ENCODE data around the gene NDFIP1. TPM values are rescaled to one million over a fixed set of nuclear protein-coding genes. Genes with fewer than 3 reads are reported as not detected.

Gene NDFIP1
- total and polyA plus RNA-seq, 2 experiments from 2014 or later: 63.8 to 85.0 TPM

GRCh38 chr5:142078221-142078620 lies 30.4 kb upstream of the NDFIP1 start:
- H3K4me1 ChIP-seq (ENCODE audit: insufficient read depth): no peaks in the 10 kb centered on the region
- no peaks in the 10 kb centered on the region for H4K20me1 ChIP-seq (ENCODE audit: insufficient read depth, poor library complexity, severe bottlenecking)
- H3K9me3 ChIP-seq (ENCODE audit: low read depth): no peaks in the 10 kb centered on the region
- no peak overlapping the region for H2AFZ ChIP-seq
- TF ChIP-seq, protein P1, sequence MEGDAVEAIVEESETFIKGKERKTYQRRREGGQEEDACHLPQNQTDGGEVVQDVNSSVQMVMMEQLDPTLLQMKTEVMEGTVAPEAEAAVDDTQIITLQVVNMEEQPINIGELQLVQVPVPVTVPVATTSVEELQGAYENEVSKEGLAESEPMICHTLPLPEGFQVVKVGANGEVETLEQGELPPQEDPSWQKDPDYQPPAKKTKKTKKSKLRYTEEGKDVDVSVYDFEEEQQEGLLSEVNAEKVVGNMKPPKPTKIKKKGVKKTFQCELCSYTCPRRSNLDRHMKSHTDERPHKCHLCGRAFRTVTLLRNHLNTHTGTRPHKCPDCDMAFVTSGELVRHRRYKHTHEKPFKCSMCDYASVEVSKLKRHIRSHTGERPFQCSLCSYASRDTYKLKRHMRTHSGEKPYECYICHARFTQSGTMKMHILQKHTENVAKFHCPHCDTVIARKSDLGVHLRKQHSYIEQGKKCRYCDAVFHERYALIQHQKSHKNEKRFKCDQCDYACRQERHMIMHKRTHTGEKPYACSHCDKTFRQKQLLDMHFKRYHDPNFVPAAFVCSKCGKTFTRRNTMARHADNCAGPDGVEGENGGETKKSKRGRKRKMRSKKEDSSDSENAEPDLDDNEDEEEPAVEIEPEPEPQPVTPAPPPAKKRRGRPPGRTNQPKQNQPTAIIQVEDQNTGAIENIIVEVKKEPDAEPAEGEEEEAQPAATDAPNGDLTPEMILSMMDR (IDR thresholded peaks at IDR 0.05; ENCODE audit: poor library complexity): no peak
- no peak for TF ChIP-seq EZH2 (IDR thresholded peaks at IDR 0.05; ENCODE audit: borderline replicate concordance)
- no peak for TF ChIP-seq EZH2phosphoT487 (IDR thresholded peaks at IDR 0.05; ENCODE audit: low read depth, severe bottlenecking, unreplicated experiment)
- H3K27ac ChIP-seq: no peak overlapping the region
- H3K36me3 ChIP-seq (replicated peaks; ENCODE audit: insufficient read depth, low read depth): no peaks in the 10 kb centered on the region
- no peak overlapping the region for H3K4me2 ChIP-seq
- no peaks in the 10 kb centered on the region for H3K9me2 ChIP-seq (replicated peaks; ENCODE audit: insufficient read depth)
- H3K27me3 ChIP-seq: no peaks in the 10 kb centered on the region
- no peak for DNase-seq (ENCODE audit: low spot score)
- WGBS (ENCODE audit: low lambda C conversion rate, missing lambda C conversion rate): 65% methylated on average over 3 of the region's 3 CpGs
- no peaks in the 10 kb centered on the region for H3K79me2 ChIP-seq
- H3K4me3 ChIP-seq: no peak overlapping the region

DNA sequence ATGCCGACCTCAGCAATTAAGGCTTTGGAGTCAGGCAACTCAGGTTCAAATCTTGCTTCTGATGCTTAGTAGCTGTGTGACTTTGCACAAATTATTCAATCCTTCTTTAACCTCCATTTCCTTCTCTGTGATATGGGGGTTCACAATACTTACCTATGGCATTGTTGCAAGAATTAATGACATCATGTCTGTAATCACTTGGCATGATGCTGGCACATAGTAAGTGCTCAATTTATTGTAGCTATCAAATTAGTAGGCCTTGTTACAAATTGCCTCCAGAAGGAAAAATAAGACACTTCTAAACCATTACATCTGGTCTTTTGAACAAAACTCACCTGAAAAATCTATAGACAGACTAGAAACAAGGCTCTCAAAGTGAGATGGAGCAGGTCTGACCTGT lies 29.9 kb upstream of the NDFIP1 start:
- 64% methylated on average over 1 of the region's 1 CpG for WGBS (ENCODE audit: low lambda C conversion rate, missing lambda C conversion rate)

DNA sequence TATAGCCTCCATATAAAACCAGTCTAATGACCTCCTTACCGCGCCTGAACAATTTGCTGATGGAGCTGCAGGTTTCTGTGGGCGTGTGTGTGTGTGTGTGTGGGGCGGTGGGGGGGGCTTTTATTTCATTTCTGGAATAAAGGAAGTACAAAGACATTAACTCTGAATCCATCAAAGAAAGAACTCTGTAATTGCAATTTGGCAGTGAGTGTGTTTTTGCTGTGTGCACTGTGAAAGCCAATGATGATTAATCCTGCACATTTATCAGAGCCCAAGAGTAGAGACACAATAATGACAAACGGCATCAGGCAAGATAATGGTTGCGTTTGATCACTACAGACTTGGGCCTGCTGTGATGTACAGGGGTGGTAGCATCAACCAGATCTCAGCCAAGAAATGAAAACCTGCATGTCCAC lies 29.3 kb upstream of the NDFIP1 start:
- TF ChIP-seq, protein P1 (IDR thresholded peaks at IDR 0.05; ENCODE audit: poor library complexity): no peak
- no peak for TF ChIP-seq EZH2phosphoT487 (IDR thresholded peaks at IDR 0.05; ENCODE audit: low read depth, severe bottlenecking, unreplicated experiment)
- no peak for TF ChIP-seq EZH2 (IDR thresholded peaks at IDR 0.05; ENCODE audit: borderline replicate concordance)
- H3K4me3 ChIP-seq: no peak overlapping the region
- 68% methylated on average over 6 of the region's 6 CpGs for WGBS (ENCODE audit: low lambda C conversion rate, missing lambda C conversion rate)
- DNase-seq (ENCODE audit: low spot score): no peak
- no peaks in the 10 kb centered on the region for H4K20me1 ChIP-seq (ENCODE audit: insufficient read depth, poor library complexity, severe bottlenecking)
- no peaks in the 10 kb centered on the region for H3K9me2 ChIP-seq (replicated peaks; ENCODE audit: insufficient read depth)
- H3K27ac ChIP-seq: no peak overlapping the region
- no peak overlapping the region for H3K4me2 ChIP-seq
- no peak overlapping the region for H2AFZ ChIP-seq
- H3K4me1 ChIP-seq (ENCODE audit: insufficient read depth): no peaks in the 10 kb centered on the region
- H3K36me3 ChIP-seq (replicated peaks; ENCODE audit: insufficient read depth, low read depth): no peaks in the 10 kb centered on the region
- H3K79me2 ChIP-seq: no peaks in the 10 kb centered on the region
- no peaks in the 10 kb centered on the region for H3K9me3 ChIP-seq (ENCODE audit: low read depth)
- H3K27me3 ChIP-seq: no peaks in the 10 kb centered on the region

More for the DNA sequence above, 29.9 kb upstream of the NDFIP1 start:
- no peaks in the 10 kb centered on the region for H4K20me1 ChIP-seq (ENCODE audit: insufficient read depth, poor library complexity, severe bottlenecking)
- no peak overlapping the region for H3K4me2 ChIP-seq
- no peaks in the 10 kb centered on the region for H3K27me3 ChIP-seq
- no peaks in the 10 kb centered on the region for H3K9me2 ChIP-seq (replicated peaks; ENCODE audit: insufficient read depth)
- H3K27ac ChIP-seq: no peak overlapping the region
- DNase-seq (ENCODE audit: low spot score): no peak
- H3K4me1 ChIP-seq (ENCODE audit: insufficient read depth): no peaks in the 10 kb centered on the region
- TF ChIP-seq EZH2 (IDR thresholded peaks at IDR 0.05; ENCODE audit: borderline replicate concordance) (no peak), EZH2phosphoT487 (IDR thresholded peaks at IDR 0.05; ENCODE audit: low read depth, severe bottlenecking, unreplicated experiment) (no peak)
- TF ChIP-seq, protein P1 (IDR thresholded peaks at IDR 0.05; ENCODE audit: poor library complexity): no peak
- H3K4me3 ChIP-seq: no peak overlapping the region
- no peak overlapping the region for H2AFZ ChIP-seq
- no peaks in the 10 kb centered on the region for H3K79me2 ChIP-seq
- no peaks in the 10 kb centered on the region for H3K36me3 ChIP-seq (replicated peaks; ENCODE audit: insufficient read depth, low read depth)
- no peaks in the 10 kb centered on the region for H3K9me3 ChIP-seq (ENCODE audit: low read depth)

GRCh38 chr5:142080248-142080647 lies 28.3 kb upstream of the NDFIP1 start:
- Histone ChIP-seq H3K4me1 (ENCODE audit: insufficient read depth) (no peaks in the 10 kb centered on the region), H3K27me3 (no peaks in the 10 kb centered on the region), H3K4me2 (no peak overlapping the region), H4K20me1 (ENCODE audit: insufficient read depth, poor library complexity, severe bottlenecking) (no peaks in the 10 kb centered on the region), H3K36me3 (replicated peaks; ENCODE audit: insufficient read depth, low read depth) (no peaks in the 10 kb centered on the region), H3K79me2 (no peaks in the 10 kb centered on the region), H3K9me3 (ENCODE audit: low read depth) (no peaks in the 10 kb centered on the region), H3K27ac (no peak overlapping the region), H2AFZ (no peak overlapping the region), H3K9me2 (replicated peaks; ENCODE audit: insufficient read depth) (no peaks in the 10 kb centered on the region), H3K4me3 (no peak overlapping the region)
- TF ChIP-seq, protein P1 (IDR thresholded peaks at IDR 0.05; ENCODE audit: poor library complexity): no peak
- no peak for DNase-seq (ENCODE audit: low spot score)
- WGBS (ENCODE audit: low lambda C conversion rate, missing lambda C conversion rate): 81% methylated on average over 7 of the region's 7 CpGs
